HG03457 (cell line): Measurements from ENCODE around the gene CRP.
"Not testable (repeated sequence)": the region's sequence is repeated elsewhere in the genome, so short reads cannot be mapped to it uniquely, and the experiment has no call there.

Source experiments
- ATAC-seq: cut with Tn5 transposase; IDR thresholded peaks from one replicate; pipeline ENCODE4 v1.9.1; 2021; ENCODE audit warnings: moderate number of reproducible peaks; ENCODE audit not compliant: unreplicated experiment

CRP gene, protein sequence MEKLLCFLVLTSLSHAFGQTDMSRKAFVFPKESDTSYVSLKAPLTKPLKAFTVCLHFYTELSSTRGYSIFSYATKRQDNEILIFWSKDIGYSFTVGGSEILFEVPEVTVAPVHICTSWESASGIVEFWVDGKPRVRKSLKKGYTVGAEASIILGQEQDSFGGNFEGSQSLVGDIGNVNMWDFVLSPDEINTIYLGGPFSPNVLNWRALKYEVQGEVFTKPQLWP

DNA sequence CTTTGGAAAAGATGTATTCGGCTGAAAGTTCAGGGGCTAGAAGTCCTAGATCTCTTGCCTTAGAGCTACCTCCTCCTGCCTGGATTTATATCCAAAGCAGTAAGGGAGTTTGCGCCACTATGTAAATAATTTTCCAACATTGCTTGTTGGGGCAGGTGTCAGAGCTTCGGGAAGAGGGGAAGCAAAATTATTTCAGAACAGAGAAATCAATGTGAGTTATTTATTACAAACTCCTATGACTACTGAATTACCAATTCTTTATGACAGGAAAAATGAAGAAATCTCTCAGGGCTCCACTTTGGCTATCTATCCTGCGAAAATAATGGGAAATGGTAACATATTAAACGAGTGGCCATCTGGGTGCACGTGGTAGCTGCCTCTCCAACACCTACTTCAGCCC is at the start of gene CRP:
Gene CRP, minus strand, starts transcription at position 61 of the 400 bp plus-strand sequence. CDS start 104 bp downstream, outside the sequence.
- no peak for ATAC-seq

DNA sequence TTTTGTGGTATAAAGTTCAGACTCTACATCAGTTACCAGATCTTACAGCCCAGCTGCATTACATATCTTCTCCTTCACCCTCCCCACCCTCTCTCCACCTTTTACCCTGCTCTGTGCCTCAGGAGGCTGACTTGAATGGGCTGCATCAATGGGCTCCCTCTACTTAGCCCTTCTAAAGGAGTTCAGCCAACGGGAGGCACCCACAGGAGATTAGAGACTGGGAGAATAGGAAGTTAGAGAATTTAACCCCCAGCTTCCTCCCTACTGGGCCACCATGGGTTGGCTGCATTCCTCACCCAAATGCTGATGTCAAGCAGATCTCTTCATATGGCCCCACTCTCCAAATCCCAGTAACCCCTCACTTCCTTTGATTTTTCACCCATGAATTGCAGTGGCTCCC is 49.3 kb upstream of the CRP start:
- ATAC-seq = no peak

- no peak for ATAC-seq
These were observed 42.0 kb upstream of the CRP start for GRCh38 chr1:159756397-159756796.

- no peak for ATAC-seq
These were observed 41.1 kb upstream of the CRP start for GRCh38 chr1:159755451-159756007.

DNA sequence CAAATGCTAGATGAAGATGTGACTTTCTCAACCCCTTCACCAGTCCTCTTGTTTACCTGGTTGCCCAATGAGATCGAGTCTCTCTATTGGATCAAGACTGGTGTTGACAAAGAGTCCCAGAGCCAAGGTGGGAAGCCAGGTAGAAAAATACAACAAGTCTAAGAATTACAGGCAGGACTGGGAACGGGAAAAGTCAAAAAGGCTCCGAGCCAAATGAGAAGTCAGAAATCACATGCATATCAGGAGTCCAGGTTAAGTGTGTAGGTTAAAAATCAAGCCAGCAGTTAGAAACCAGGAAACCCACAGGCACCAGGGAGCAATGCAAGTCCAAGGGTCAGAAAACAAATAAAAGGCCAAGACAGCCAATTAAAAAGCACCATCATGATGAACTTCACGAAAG is 39.0 kb upstream of the CRP start:
- no peak for ATAC-seq

GRCh38 chr1:159752135-159752580 is 37.8 kb upstream of the CRP start:
- ATAC-seq = no peak

DNA sequence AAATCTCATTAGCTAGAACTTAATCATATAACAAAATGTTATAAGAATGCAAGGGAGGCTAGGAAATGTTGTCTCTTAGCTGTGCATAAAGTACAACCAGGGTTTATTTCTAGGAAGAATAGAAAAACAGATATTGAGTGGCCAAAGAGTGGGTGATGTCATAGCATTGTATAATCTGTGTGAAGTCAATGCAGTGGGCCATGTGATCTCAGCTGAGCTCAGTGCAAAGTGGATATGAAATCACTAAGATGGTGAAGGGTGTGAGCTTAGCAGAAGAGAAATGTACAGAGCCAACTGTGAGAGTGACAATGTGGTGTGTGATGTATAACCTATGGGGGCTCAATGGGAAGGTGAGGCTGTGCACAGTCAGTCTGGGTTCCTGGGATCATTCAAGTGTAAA is 36.6 kb upstream of the CRP start:
- no peak for ATAC-seq

DNA sequence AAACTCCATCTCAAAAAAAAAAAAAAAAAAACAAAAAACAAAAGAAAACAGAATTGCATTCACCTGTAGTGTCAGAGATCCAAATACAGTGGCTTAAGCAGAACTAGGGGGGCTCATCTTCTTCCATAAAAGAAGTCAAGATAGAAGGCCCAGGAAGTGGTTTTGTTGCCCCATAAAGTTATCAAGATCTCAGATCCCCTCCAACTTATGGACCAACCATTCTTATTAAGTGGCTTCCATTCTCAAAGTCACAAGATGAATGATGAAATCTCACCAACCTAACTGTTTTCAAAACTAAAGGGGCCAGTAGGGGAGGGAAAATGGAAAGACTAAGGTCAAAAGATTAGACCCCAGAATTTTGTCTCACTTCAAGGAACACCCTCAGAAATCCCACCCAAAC is 36.2 kb upstream of the CRP start:
- ATAC-seq = no peak

- no peak for ATAC-seq
These were observed 35.2 kb upstream of the CRP start for GRCh38 chr1:159749630-159750029.

DNA sequence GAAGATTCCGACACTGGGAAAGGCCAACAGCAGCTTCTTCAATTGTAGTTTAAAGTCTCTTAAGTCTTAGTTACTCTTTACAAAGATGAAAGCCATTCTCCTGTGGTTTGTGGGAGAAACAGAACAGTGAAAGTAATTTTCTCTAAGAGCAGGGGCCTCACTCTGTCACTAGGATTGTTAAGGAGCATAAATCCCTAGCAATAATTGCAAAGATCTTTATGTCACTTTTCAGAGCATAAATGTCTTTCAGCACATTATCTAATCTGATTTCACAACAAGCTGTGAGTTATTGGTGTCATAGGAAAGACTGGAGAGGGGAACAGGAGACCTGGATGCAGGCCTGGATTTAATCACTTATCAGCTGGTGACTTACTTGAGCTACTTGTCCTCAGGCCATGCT is 34.0 kb upstream of the CRP start:
- no peak for ATAC-seq

- no peak for ATAC-seq
These were observed 32.3 kb upstream of the CRP start for GRCh38 chr1:159746666-159747065.

DNA sequence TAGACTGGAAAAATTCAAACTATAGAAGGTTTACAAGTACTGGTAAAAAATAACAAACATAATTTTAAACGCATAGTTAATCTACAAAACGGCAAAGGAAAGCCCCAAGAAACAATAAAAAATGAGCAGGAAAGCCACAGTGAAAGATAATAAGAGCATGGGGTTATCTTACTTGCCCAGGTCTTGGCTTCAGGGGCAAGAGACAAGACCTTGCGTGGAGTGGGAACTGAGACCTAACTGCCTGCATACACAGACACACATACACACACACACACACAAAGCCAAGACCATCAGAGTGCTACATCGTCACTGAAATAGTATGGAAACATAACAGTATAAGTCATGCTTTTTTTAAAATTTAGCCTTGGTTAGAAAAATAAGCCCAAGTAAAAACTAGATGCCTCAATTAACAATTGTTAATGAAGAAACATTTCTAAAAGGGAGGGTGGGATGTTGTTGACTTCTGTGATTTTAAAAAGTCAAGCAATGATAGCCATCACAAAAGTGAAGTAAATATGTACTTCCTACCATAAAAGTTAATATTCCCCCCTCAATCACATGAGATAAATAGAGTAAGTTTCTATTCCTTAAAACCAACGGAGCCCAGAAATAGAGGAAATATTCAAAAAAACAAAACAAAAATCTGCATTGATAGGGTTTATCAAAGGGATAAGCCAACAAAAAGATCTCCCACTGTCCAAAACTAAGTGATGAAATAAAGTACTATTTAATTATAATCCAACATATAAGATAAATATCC is 29.4 kb upstream of the CRP start:
- no peak for ATAC-seq

DNA sequence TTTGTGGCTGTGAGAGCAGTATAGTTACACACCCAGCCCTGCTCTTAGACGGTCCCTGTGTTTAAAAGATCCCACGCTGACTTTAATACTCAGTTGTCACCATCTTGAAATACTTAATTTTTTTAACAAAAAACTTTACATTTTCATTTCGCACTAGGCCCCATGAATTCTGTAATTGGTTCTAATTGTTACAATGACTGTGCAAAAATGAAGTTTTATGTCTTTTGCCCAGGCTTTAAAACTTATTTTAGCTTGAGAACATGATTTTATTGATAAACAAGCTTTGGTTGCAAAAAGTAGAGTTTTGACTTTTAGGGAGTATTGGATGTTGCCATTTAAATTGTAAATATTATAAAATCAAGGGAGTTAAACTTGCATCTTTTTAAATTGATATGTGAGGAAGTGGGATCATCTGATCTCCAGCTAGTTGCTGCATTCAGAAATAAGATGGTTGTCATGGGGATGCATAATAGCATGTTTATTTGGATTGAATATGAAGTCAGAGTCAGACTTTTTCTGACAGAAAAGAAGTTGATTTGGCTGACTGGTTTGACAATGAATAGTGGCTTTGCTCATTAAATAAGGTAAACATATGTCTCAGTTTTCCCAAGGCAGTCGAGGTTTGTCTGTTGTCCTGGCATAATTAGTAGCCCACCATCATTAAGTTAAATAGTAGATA is 23.0 kb upstream of the CRP start:
- no peak for ATAC-seq

GRCh38 chr1:159723188-159723587 is 8.8 kb upstream of the CRP start:
- not testable (repeated sequence) for ATAC-seq

DNA sequence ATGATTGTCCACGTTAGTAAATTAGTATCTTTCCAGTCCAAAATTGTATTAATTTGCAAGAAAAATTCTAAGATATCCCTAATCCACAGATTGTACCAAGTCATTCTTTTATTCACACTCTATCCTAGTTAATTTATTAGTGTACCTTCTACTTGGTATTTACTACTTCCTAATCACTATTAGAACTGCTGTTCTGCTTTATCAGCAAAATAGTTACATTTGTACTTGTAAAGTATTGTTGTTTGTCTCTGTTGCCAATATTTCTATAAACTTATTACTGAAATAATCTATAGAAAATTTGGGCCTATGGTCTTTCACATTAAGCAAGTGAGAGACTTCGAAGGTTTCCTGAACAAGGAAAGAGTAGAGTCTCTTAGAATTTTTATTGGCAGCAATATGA is 5.6 kb upstream of the CRP start:
- ATAC-seq = no peak

DNA sequence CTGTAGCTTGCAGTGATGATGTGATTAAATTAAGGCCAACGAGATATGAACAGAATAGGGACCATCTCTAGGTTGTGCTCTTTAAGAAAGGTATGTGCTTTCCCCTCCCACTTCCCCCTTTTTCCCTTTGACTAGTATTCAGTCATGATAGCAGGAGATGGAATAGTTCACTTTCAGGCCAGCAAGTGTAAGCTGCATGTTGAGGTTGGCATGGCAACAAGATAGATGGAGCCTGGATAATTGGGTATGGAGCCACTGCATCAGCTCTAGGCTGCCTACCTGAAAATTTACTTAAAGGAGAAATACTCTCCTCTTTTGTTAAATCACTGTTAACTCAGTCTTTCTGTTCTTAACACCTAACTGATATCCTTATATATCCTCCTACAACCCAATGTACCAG is 1.5 kb upstream of the CRP start:
- no peak for ATAC-seq

GRCh38 chr1:159712080-159712479 is 2.3 kb downstream of the CRP start:
- no peak for ATAC-seq

- no peak for ATAC-seq
These were observed 6.7 kb downstream of the CRP start for GRCh38 chr1:159707472-159708260.

DNA sequence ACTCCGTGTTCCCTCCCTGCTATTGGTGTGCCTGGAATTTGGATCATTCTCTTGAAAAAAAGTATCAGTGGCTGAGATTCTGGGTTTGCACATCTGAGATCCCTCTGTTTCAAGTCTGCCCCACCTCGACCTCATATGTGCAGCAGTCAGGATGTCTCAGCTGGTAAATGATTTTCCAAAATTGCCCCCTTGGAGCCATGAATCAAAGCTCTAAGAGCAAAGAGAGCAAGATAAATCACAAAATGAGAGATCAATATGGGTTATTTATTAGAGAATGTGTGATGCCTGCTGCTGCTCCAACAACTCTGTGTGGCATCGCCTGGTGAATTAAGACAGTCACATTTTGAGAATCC is 8.5 kb downstream of the CRP start:
- no peak for ATAC-seq

DNA sequence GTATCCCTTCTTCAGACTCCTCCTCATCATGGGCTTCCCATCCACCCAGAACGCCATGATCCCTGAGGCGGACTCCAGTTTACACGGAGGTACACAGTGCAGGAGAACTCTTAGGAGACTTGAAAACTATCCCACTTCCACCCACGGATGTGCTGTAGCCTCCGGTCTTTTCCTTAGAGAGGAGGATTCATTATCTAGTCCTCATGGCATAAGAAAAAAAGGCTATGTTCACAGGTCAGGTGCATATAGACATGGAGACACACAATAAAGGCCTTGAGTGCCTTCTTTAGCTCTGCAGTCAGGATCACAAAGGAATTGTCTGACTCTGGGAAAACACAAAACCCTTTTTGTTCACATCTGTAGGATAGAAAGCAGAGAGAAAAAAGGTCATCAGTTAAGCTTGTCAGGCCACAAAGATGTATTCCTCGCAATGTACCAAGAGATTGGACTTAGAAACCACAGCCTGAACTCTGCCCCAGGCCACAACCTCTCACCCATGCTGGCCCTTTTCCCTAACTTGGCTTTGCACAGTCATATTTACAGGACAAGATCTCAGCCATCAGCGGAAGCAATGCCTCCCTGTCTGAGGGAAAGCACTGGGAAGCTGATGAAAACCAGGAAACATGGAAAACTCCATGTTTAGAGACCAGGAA is 9.0 kb downstream of the CRP start:
- no peak for ATAC-seq

- ATAC-seq = no peak
These were observed 9.9 kb downstream of the CRP start for GRCh38 chr1:159704481-159704880.
